K562 treated with DMSO at 1 percent for 24 hours (cell line): ENCODE data around the gene GAS6. TPM values are rescaled to one million over a fixed set of nuclear protein-coding genes. Genes with fewer than 3 reads are reported as not detected.

ENCODE experiments used
- total RNA-seq: library from RNA; unstranded; fragments of 300-600 nt; gene quantifications from 2 replicates; pipeline ENCODE4 v1.2.3, GENCODE V29; 2022; ENCODE audit warnings: low read depth; ENCODE audit not compliant: insufficient read depth

Gene GAS6
- 46.7 and 49.7 TPM in 2 replicates for total RNA-seq

DNA sequence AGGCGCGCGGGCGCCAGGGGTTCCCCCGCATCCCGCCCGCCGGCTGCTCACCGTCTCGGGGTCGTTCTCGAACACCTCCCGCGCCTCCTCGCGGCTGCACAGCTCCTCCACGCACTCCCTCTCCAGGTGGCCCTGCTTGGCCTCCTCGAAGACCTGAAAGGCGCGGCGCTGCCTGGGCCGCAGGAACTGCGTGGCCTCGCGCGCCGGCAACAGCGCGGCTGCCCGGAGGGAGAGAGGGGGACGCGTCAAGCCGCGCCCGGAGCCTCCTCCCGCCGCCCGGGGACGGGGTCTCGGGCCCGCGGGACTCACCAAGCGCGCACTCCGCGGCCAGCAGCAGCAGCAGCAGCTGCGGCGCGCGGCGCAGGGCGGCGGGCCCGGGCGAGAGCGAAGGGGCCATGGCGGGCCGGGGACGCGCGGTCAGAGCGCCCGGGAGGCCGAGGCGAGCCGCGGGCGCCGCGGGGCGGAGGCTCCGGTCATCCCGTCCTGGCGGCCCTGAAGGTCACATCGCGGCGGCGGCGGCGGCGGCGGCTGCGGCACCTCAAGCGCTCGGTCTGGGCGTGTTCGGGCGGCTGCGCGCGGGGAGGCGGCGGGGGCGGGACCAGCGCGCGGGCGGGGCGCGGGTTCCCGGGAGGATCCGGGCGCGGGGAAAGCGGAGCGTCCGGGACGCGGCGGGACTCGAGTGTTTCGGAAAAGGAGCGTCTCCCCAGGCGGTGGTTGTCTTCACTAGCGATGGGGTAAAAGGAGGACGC lies at the start of gene GAS6:
GAS6 (minus strand) TSS at position 553 of the 749 bp plus-strand sequence; CDS start at position 397, 156 bp downstream.

Other genes starting within 250 kb of the GAS6 start
- gene ATP4B, start 205.9 kb downstream of the GAS6 start, total RNA-seq, result not detected in 2 replicates
- 0.07 TPM in 1 of 2 replicates, not detected in the other for gene GRK1, start 196.9 kb downstream of the GAS6 start, total RNA-seq
- gene TMEM255B, start 104.8 kb downstream of the GAS6 start, total RNA-seq, result 2.1 and 2.3 TPM in 2 replicates
- 0.14 and 1.3 TPM in 2 replicates for gene C13orf46, start 110.0 kb upstream of the GAS6 start, total RNA-seq